ENCODE data around the gene IQSEC1.

DNA sequence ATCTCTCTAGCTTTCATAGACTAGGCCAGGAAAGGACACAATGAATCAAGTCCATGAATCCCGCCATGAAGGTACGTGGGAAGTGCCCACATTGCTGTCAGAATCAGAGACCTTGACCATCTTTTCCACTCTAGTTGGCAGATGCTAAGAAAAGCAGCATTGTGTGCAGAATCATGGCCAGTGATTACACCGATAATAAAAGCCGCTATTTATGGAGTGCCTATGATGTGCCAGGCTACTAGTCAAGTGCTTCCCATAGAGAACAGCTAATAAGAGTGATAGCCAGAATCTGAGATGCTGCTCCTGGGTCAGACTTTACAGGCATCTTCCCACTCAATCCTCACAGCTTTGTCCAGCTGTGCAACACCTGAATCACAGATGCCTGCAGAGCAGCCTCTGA, 218.7 kb downstream of the IQSEC1 start:
- TF ChIP-seq, protein P1, sequence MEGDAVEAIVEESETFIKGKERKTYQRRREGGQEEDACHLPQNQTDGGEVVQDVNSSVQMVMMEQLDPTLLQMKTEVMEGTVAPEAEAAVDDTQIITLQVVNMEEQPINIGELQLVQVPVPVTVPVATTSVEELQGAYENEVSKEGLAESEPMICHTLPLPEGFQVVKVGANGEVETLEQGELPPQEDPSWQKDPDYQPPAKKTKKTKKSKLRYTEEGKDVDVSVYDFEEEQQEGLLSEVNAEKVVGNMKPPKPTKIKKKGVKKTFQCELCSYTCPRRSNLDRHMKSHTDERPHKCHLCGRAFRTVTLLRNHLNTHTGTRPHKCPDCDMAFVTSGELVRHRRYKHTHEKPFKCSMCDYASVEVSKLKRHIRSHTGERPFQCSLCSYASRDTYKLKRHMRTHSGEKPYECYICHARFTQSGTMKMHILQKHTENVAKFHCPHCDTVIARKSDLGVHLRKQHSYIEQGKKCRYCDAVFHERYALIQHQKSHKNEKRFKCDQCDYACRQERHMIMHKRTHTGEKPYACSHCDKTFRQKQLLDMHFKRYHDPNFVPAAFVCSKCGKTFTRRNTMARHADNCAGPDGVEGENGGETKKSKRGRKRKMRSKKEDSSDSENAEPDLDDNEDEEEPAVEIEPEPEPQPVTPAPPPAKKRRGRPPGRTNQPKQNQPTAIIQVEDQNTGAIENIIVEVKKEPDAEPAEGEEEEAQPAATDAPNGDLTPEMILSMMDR (IDR thresholded peaks at IDR 0.05): no peak
- TF ChIP-seq POLR2A (IDR thresholded peaks at IDR 0.05): no peak
- TF ChIP-seq POLR2AphosphoS5 (IDR thresholded peaks at IDR 0.05): no peak
- TF ChIP-seq EP300 (IDR thresholded peaks at IDR 0.05; ENCODE audit: low read depth): no peak

Data from transverse colon (tissue), 4 donors.